OCI-LY7 (cell line): ENCODE measurements around the gene TRIM27. TPM values are rescaled to one million over a fixed set of nuclear protein-coding genes. Genes with fewer than 3 reads are reported as not detected.

Source experiments
- BruUV-seq: library from RNA; stranded (reverse); fragments of 400-500 nt; replicated peaks from 2 replicates; lab custom pipeline; 2021; lab: Mats Ljungman, UMichigan
- CTCF ChIA-PET: fragments of 300-600 bp; sonication (Branson Sonifier 250); formaldehyde crosslinking; loops from one replicate; lab custom pipeline; 2022; ENCODE audit warnings: antibody characterized with exemption; ENCODE audit not compliant: unreplicated experiment; lab: Charles Lee
- POLR2A ChIA-PET: fragments of 300-600 bp; sonication (Branson Sonifier 250); formaldehyde crosslinking; loops from one replicate; lab custom pipeline; 2022; ENCODE audit warnings: antibody characterized with exemption; lab: Charles Lee
- DNase-seq: peaks from one replicate; pipeline ENCODE4 v3.0.0-alpha.2; 2015; ENCODE audit warnings: low spot score
- H2AFZ ChIP-seq: fragments of 200-600 bp; sonication (generic), shearing (Covaris generic); 2 replicates; pipeline ENCODE4 v1.6.1; 2014; ENCODE audit warnings: mild to moderate bottlenecking, antibody characterized with exemption, low read length, moderate library complexity
- H3K27ac ChIP-seq: fragments of 200-600 bp; sonication (generic); 2 replicates; pipeline ENCODE4 v1.5.1; 2014; ENCODE audit warnings: mixed run types, low read depth, mild to moderate bottlenecking, moderate library complexity, low read length, inconsistent platforms; ENCODE audit not compliant: poor library complexity, severe bottlenecking
- H3K36me3 ChIP-seq: fragments of 200-600 bp; sonication (generic); 2 replicates; pipeline ENCODE4 v1.6.1; 2014; ENCODE audit warnings: mild to moderate bottlenecking, antibody characterized with exemption, low read length, moderate library complexity, mixed read lengths; ENCODE audit not compliant: insufficient read depth
- H3K4me1 ChIP-seq: fragments of 200-600 bp; sonication (generic); 2 replicates; pipeline ENCODE4 v1.5.1; 2014; ENCODE audit warnings: mild to moderate bottlenecking, low read length; ENCODE audit not compliant: insufficient read depth, poor library complexity, severe bottlenecking
- H3K4me2 ChIP-seq: fragments of 200-600 bp; sonication (generic); 2 replicates; pipeline ENCODE4 v1.6.1; 2014; ENCODE audit warnings: mild to moderate bottlenecking, low read length
- H3K4me3 ChIP-seq: fragments of 200-600 bp; sonication (generic); 2 replicates; pipeline ENCODE4 v1.5.1; 2014; ENCODE audit warnings: mild to moderate bottlenecking, low read depth, low read length; ENCODE audit not compliant: poor library complexity, severe bottlenecking
- H3K79me2 ChIP-seq: fragments of 200-600 bp; sonication (generic); 2 replicates; pipeline ENCODE4 v1.6.1; 2016; ENCODE audit warnings: low read depth, mild to moderate bottlenecking, low read length, moderate library complexity, mixed read lengths; ENCODE audit not compliant: insufficient read depth
- H3K9me2 ChIP-seq: fragments of 200-600 bp; sonication (generic); 2 replicates; pipeline ENCODE4 v1.6.1; 2016; ENCODE audit warnings: mild to moderate bottlenecking, low read length, mixed read lengths; ENCODE audit not compliant: insufficient read depth
- H3K9me3 ChIP-seq: fragments of 200-600 bp; sonication (generic); 2 replicates; pipeline ENCODE4 v1.6.1; 2014; ENCODE audit warnings: mild to moderate bottlenecking, mixed run types, low read length, mixed read lengths
- H4K20me1 ChIP-seq: fragments of 200-600 bp; sonication (generic); 2 replicates; pipeline ENCODE4 v1.6.1; 2014; ENCODE audit warnings: mild to moderate bottlenecking, antibody characterized with exemption, low read length, moderate library complexity, mixed read lengths; ENCODE audit not compliant: insufficient read depth
- CTCF ChIP-seq: fragments of 200-600 bp; sonication (generic); conservative IDR thresholded peaks from 2 replicates; pipeline ENCODE4 v1.5.1; 2014; ENCODE audit warnings: mild to moderate bottlenecking, antibody characterized with exemption, low read length, moderate library complexity, mixed read lengths
- EZH2phosphoT487 ChIP-seq: fragments of 200-600 bp; sonication (generic); IDR thresholded peaks from 2 replicates; pipeline ENCODE4 v1.6.1; 2018; ENCODE audit warnings: low read depth, borderline replicate concordance, mild to moderate bottlenecking, mixed run types, antibody characterized with exemption, low read length, moderate library complexity, mixed read lengths
- intact Hi-C: fragments of 100-400 bp; cut with micrococcal nuclease; formaldehyde crosslinking; loops from one replicate; pipeline ENCODE4 v1.10.0; 2022; ENCODE audit not compliant: unreplicated experiment
- total RNA-seq, 2 experiments: library from RNA; depleted of rRNA in 1 of 2; stranded (reverse); fragments of >200 nt in 1 of 2; shearing (Covaris generic) in 1 of 2; gene quantifications; 2 replicates each; pipeline ENCODE4 v1.2.3, GENCODE V29; 2014 to 2022

TRIM27 gene
- total RNA-seq, 2 experiments from 2014 or later: 112 to 130 TPM

- intact Hi-C loops: loop anchor here (5.0 kb wide), 1 partner anchor 80 kb away; no protein-coding TSS in a partner anchor
- Histone ChIP-seq H4K20me1 (no peaks in the 10 kb centered on the region), H3K9me2 (no peaks in the 10 kb centered on the region), H3K27ac (no peak overlapping the region), H3K9me3 (peaks cover 12% of the 10 kb centered on the region; the same call in 1 of the 2 replicates), H3K79me2 (no peaks in the 10 kb centered on the region), H2AFZ (no peak overlapping the region), H3K4me2 (no peak overlapping the region), H3K4me3 (no peak overlapping the region), H3K4me1 (peaks cover 24% of the 10 kb centered on the region), H3K36me3 (peaks cover 6% of the 10 kb centered on the region; the same call in 1 of the 2 replicates)
- no peak for DNase-seq
- BruUV-seq: no TSS peak
- no peak for TF ChIP-seq EZH2phosphoT487
- TF ChIP-seq CTCF: no peak
- CTCF ChIA-PET: no interaction called here
- POLR2A ChIA-PET: interaction anchor here (0.6 to 0.7 kb wide), 3 partner anchors 29 to 145 kb away, joined by 3 to 6 read pairs (median 3); no protein-coding TSS in a partner anchor
Observed at GRCh38 chr6:28862077-28862476, 61.7 kb downstream of the TRIM27 start.

GRCh38 chr6:28861339-28861738 lies 62.4 kb downstream of the TRIM27 start:
- TF ChIP-seq EZH2phosphoT487 (no peak), CTCF (no peak)
- Histone ChIP-seq H3K9me3 (peaks cover 12% of the 10 kb centered on the region; the same call in 1 of the 2 replicates), H3K27ac (no peak overlapping the region), H3K79me2 (no peaks in the 10 kb centered on the region), H3K4me3 (no peak overlapping the region), H4K20me1 (no peaks in the 10 kb centered on the region), H3K36me3 (peaks cover 6% of the 10 kb centered on the region; the same call in 1 of the 2 replicates), H3K4me1 (peaks cover 24% of the 10 kb centered on the region), H2AFZ (no peak overlapping the region), H3K9me2 (no peaks in the 10 kb centered on the region), H3K4me2 (no peak overlapping the region)
- intact Hi-C loops: loop anchor here (5.0 kb wide), 1 partner anchor 81 kb away; no protein-coding TSS in a partner anchor
- ChIA-PET CTCF (no interaction called here), POLR2A (no interaction called here)
- BruUV-seq: no TSS peak
- DNase-seq: no peak

- BruUV-seq: no TSS peak
Observed at GRCh38 chr6:28860581-28860980, 63.2 kb downstream of the TRIM27 start.

More at GRCh38 chr6:28860581-28860980, 63.2 kb downstream of the TRIM27 start:
- POLR2A ChIA-PET: interaction anchor here (1.2 kb wide), 2 partner anchors 63 to 156 kb away, joined by 3 read pairs; partner anchors contain the start of gene TRIM27
- no peak for TF ChIP-seq CTCF
- no peak for TF ChIP-seq EZH2phosphoT487
- CTCF ChIA-PET: no interaction called here
- peaks cover 5% of the 10 kb centered on the region; the same call in 1 of the 2 replicates for H3K36me3 ChIP-seq
- no peak overlapping the region for H3K27ac ChIP-seq
- no peaks in the 10 kb centered on the region for H3K79me2 ChIP-seq
- H4K20me1 ChIP-seq: no peaks in the 10 kb centered on the region
- H3K4me1 ChIP-seq: peaks cover 24% of the 10 kb centered on the region
- peaks cover 10% of the 10 kb centered on the region; the same call in 1 of the 2 replicates for H3K9me3 ChIP-seq
- H3K4me3 ChIP-seq: no peak overlapping the region
- no peak for DNase-seq
- H3K4me2 ChIP-seq: no peak overlapping the region
- H2AFZ ChIP-seq: no peak overlapping the region
- H3K9me2 ChIP-seq: no peaks in the 10 kb centered on the region
- intact Hi-C loops: loop anchor here (5.0 kb wide), 1 partner anchor 82 kb away; no protein-coding TSS in a partner anchor
